Measurements from ENCODE around the gene PLP1. TPM values are rescaled to one million over a fixed set of nuclear protein-coding genes. Genes with fewer than 3 reads are reported as not detected.
"Not testable (repeated sequence)": the region's sequence is repeated elsewhere in the genome, so short reads cannot be mapped to it uniquely, and the experiment has no call there.

PLP1 gene
- total and polyA plus RNA-seq, 2 experiments from 2014 or later, result 0.22 to 0.29 TPM

GRCh38 chrX:103756736-103757135, 19.9 kb upstream of the PLP1 start:
- 85 to 95% methylated on average over 3 of the region's 3 CpGs for WGBS, 2 experiments (ENCODE audit: low coverage in 1 of 2, low lambda C conversion rate in 2 of 2, missing lambda C conversion rate in 2 of 2)

GRCh38 chrX:103758555-103758954, 18.1 kb upstream of the PLP1 start:
- 56 to 73% methylated on average over 1 of the region's 1 CpG for WGBS, 2 experiments (ENCODE audit: low coverage in 1 of 2, low lambda C conversion rate in 2 of 2, missing lambda C conversion rate in 2 of 2)
- H3K4me1 ChIP-seq (ENCODE audit: insufficient read depth), result no peaks in the 10 kb centered on the region
- in situ Hi-C loops (cut with MboI), result no loop called here
- no peaks in the 10 kb centered on the region for H3K79me2 ChIP-seq (ENCODE audit: insufficient read depth)
- no peak overlapping the region for H3K9ac ChIP-seq
- no peaks in the 10 kb centered on the region for H4K20me1 ChIP-seq (ENCODE audit: insufficient read depth)
- TF ChIP-seq EZH2phosphoT487 (IDR thresholded peaks at IDR 0.05; ENCODE audit: insufficient read depth, low read depth) (no peak), EZH2 (IDR thresholded peaks at IDR 0.05; ENCODE audit: insufficient read depth, poor library complexity, severe bottlenecking) (no peak)
- H3K4me3 ChIP-seq, result no peak overlapping the region
- H3K27me3 ChIP-seq (replicated peaks; ENCODE audit: insufficient read depth), result no peaks in the 10 kb centered on the region
- H3K36me3 ChIP-seq (ENCODE audit: low read depth), result no peaks in the 10 kb centered on the region
- H3K27ac ChIP-seq, result no peak overlapping the region
- no peak overlapping the region for H2AFZ ChIP-seq
- H3K4me2 ChIP-seq (ENCODE audit: unreplicated experiment), result no peak overlapping the region
- H3K9me2 ChIP-seq (ENCODE audit: insufficient read depth), result no peaks in the 10 kb centered on the region
- H3K9me3 ChIP-seq (ENCODE audit: low read depth), result no peaks in the 10 kb centered on the region
- DNase-seq, result no peak
- no peaks in the 10 kb centered on the region for H3F3A ChIP-seq (ENCODE audit: insufficient read depth)

More at GRCh38 chrX:103756736-103757135, 19.9 kb upstream of the PLP1 start:
- Histone ChIP-seq H3K4me2 (ENCODE audit: unreplicated experiment) (no peak overlapping the region), H3K36me3 (ENCODE audit: low read depth) (no peaks in the 10 kb centered on the region), H3K9me2 (ENCODE audit: insufficient read depth) (no peaks in the 10 kb centered on the region), H3K4me3 (no peak overlapping the region), H3K4me1 (ENCODE audit: insufficient read depth) (no peaks in the 10 kb centered on the region), H4K20me1 (ENCODE audit: insufficient read depth) (no peaks in the 10 kb centered on the region), H3K79me2 (ENCODE audit: insufficient read depth) (no peaks in the 10 kb centered on the region), H3F3A (ENCODE audit: insufficient read depth) (no peaks in the 10 kb centered on the region), H2AFZ (no peak overlapping the region), H3K27me3 (replicated peaks; ENCODE audit: insufficient read depth) (no peaks in the 10 kb centered on the region), H3K27ac (no peak overlapping the region), H3K9ac (no peak overlapping the region), H3K9me3 (ENCODE audit: low read depth) (no peaks in the 10 kb centered on the region)
- no peak for DNase-seq
- TF ChIP-seq EZH2phosphoT487 (IDR thresholded peaks at IDR 0.05; ENCODE audit: insufficient read depth, low read depth), result no peak
- TF ChIP-seq EZH2 (IDR thresholded peaks at IDR 0.05; ENCODE audit: insufficient read depth, poor library complexity, severe bottlenecking), result no peak
- in situ Hi-C loops (cut with MboI), result no loop called here

DNA sequence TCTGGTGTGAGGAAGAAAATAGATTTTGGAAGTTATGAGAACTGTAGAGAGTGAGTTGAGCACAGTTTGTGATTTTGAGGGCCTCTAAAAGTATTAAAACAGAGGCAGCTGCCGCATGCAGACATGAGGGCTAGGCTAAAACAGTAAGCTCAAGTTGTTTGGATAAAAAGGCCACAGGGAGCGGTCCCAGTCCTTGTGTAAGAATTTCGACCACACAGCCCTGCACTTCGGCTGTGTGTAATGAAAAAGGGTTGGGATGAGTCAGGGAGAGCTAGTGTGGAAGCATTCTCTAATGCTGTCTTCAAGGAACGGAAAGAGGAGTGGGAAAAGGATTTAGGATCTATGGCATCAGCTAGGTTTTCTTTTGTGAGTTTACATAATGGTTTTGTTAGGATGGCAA, 13.1 kb upstream of the PLP1 start:
- DNase-seq; H3K9ac ChIP-seq; H3K27ac ChIP-seq; H4K20me1 ChIP-seq (ENCODE audit: insufficient read depth); H3K4me1 ChIP-seq (ENCODE audit: insufficient read depth); H3K4me2 ChIP-seq (ENCODE audit: unreplicated experiment); H2AFZ ChIP-seq; H3K9me2 ChIP-seq (ENCODE audit: insufficient read depth); H3K36me3 ChIP-seq (ENCODE audit: low read depth); H3F3A ChIP-seq (ENCODE audit: insufficient read depth); H3K27me3 ChIP-seq (replicated peaks; ENCODE audit: insufficient read depth); H3K79me2 ChIP-seq (ENCODE audit: insufficient read depth); in situ Hi-C loops (cut with MboI); H3K4me3 ChIP-seq; H3K9me3 ChIP-seq (ENCODE audit: low read depth): not testable (repeated sequence)
- WGBS, 2 experiments (ENCODE audit: low coverage in 1 of 2, low lambda C conversion rate in 2 of 2, missing lambda C conversion rate in 2 of 2), result 81 to 100% methylated on average over 1 to 5 of the region's 5 CpGs

DNA sequence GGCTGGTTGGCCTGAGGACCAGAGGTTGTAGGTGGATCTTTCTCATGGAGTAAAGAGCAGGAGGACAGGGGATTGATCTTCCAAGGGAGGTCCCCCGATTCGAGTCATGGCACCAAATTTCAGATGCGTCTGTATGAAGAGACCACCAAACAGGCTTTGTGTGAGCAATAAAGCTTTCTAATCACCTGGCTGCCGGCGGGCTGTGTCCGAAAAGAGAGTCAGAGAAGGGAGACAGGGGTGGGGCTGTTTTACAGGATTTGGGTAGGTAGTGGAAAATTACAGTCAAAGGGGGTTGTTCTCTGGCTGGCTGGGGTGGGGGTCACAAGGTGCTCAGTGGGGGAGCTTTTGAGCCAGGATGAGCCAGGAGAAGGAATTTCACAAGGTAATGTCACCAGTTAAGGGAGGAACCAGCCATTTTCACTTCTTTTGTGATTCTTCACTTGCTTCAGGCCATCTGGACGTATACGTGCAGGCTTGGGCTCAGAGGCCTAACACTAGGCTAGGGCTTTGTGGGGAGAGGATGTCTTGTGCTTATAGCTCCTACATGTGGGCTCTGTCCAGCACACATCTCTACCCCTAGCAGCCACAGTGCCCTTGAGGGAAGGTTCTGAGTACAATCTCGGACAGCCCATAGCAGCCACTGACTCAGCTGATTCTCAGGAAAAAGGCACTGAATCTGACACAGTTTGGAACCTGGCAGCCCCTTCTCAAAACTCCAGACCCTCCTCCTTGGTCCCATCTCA, 9.7 kb upstream of the PLP1 start:
- H3K9me3 ChIP-seq (ENCODE audit: low read depth); H3K9ac ChIP-seq; H3K27ac ChIP-seq; H3F3A ChIP-seq (ENCODE audit: insufficient read depth); H3K27me3 ChIP-seq (replicated peaks; ENCODE audit: insufficient read depth); H3K4me2 ChIP-seq (ENCODE audit: unreplicated experiment); in situ Hi-C loops (cut with MboI); H3K4me1 ChIP-seq (ENCODE audit: insufficient read depth); DNase-seq; H4K20me1 ChIP-seq (ENCODE audit: insufficient read depth); H2AFZ ChIP-seq; H3K9me2 ChIP-seq (ENCODE audit: insufficient read depth); H3K79me2 ChIP-seq (ENCODE audit: insufficient read depth); H3K4me3 ChIP-seq; H3K36me3 ChIP-seq (ENCODE audit: low read depth): not testable (repeated sequence)
- WGBS, 2 experiments (ENCODE audit: low coverage in 1 of 2, low lambda C conversion rate in 2 of 2, missing lambda C conversion rate in 2 of 2), result 86 to 100% methylated on average over 6 to 9 of the region's 9 CpGs

GRCh38 chrX:103773445-103773844, 3.2 kb upstream of the PLP1 start:
- peak overlapping the region; percentile 48; the same call in 1 of the 2 replicates for H2AFZ ChIP-seq
- no peak for TF ChIP-seq EZH2phosphoT487 (IDR thresholded peaks at IDR 0.05; ENCODE audit: insufficient read depth, low read depth)
- TF ChIP-seq EZH2 (IDR thresholded peaks at IDR 0.05; ENCODE audit: insufficient read depth, poor library complexity, severe bottlenecking), result no peak
- in situ Hi-C loops (cut with MboI), result no loop called here

More at GRCh38 chrX:103773445-103773844, 3.2 kb upstream of the PLP1 start:
- Histone ChIP-seq H3K36me3 (ENCODE audit: low read depth) (no peaks in the 10 kb centered on the region), H3K27me3 (replicated peaks; ENCODE audit: insufficient read depth) (no peaks in the 10 kb centered on the region), H4K20me1 (ENCODE audit: insufficient read depth) (no peaks in the 10 kb centered on the region), H3K9ac (no peak overlapping the region), H3K27ac (no peak overlapping the region), H3K9me2 (ENCODE audit: insufficient read depth) (no peaks in the 10 kb centered on the region), H3K4me3 (no peak overlapping the region), H3K9me3 (ENCODE audit: low read depth) (no peaks in the 10 kb centered on the region), H3K4me2 (ENCODE audit: unreplicated experiment) (no peak overlapping the region), H3K4me1 (ENCODE audit: insufficient read depth) (no peaks in the 10 kb centered on the region), H3K79me2 (ENCODE audit: insufficient read depth) (no peaks in the 10 kb centered on the region), H3F3A (ENCODE audit: insufficient read depth) (no peaks in the 10 kb centered on the region)
- no peak for DNase-seq
- WGBS, 2 experiments (ENCODE audit: low coverage in 1 of 2, low lambda C conversion rate in 2 of 2, missing lambda C conversion rate in 2 of 2), result 24 to 27% methylated on average over 3 of the region's 3 CpGs

Measured in GM23248 (cell line).